ENCODE measurements around the gene ITCH. TPM values are rescaled to one million over a fixed set of nuclear protein-coding genes. Genes with fewer than 3 reads are reported as not detected.
"Not testable (repeated sequence)": the region's sequence is repeated elsewhere in the genome, so short reads cannot be mapped to it uniquely, and the experiment has no call there.

The ITCH gene
- total RNA-seq, 1 experiment from 2014 or later, result 78.8 TPM

- H3K27ac ChIP-seq (ENCODE audit: low read depth, low read length), result no peak overlapping the region
- 0 out of 2 replicates have a peak, but pooled peaks cover 3% of the 10 kb centered on the region for H4K20me1 ChIP-seq (ENCODE audit: insufficient read depth)
- ChIA-PET RAD21 (ENCODE audit: low non-redundant PET in 1 of 2, low total read pairs in 2 of 2, uncharacterized antibody in 2 of 2, unreplicated experiment in 2 of 2) (no interaction called here), CTCF (interaction anchor here (0.5 kb wide), 1 partner anchor 20 kb away, joined by 3 read pairs; no protein-coding TSS in a partner anchor), POLR2A (no interaction called here)
- DNase-seq (ENCODE audit: low read depth, low spot score) (no peak), ATAC-seq (no peak)
- H3K4me1 ChIP-seq (ENCODE audit: control insufficient read depth in 1 of 2, insufficient read depth in 2 of 2, low read length in 2 of 2), result peaks cover 27 to 76% of the 10 kb centered on the region in 2 experiments
- intact Hi-C loops (cut with micrococcal nuclease), result no loop called here
- H3K36me3 ChIP-seq (ENCODE audit: control insufficient read depth in 1 of 2, insufficient read depth in 2 of 2, low read length in 2 of 2), result peaks cover 4 to 26% of the 10 kb centered on the region in 2 experiments; a peak in 2 of 4 replicates
- no TSS peak for BruUV-seq (replicated peaks)
- H3K4me3 ChIP-seq (replicated peaks in 1 of 2; ENCODE audit: low read depth in 1 of 2, low read length in 2 of 2), result no peak overlapping the region
- H3K27me3 ChIP-seq (ENCODE audit: insufficient read depth, low read length), result no peaks in the 10 kb centered on the region
- H3K9me2 ChIP-seq (ENCODE audit: insufficient read depth), result no peaks in the 10 kb centered on the region
- no peaks in the 10 kb centered on the region for H3K9me3 ChIP-seq (ENCODE audit: control insufficient read depth in 1 of 2, insufficient read depth in 1 of 2, low read depth in 1 of 2, low read length in 2 of 2)
- H3K9ac ChIP-seq (ENCODE audit: low read length), result no peak overlapping the region
- TF ChIP-seq ZNF274 (IDR thresholded peaks at IDR 0.05; ENCODE audit: low read depth, low read length) (no peak), ATF3 (IDR thresholded peaks at IDR 0.05) (no peak), POLR2AphosphoS5 (IDR thresholded peaks at IDR 0.05; ENCODE audit: low read depth, low read length) (no peak), SP1 (IDR thresholded peaks at IDR 0.05; ENCODE audit: low read depth) (no peak)
- peaks cover 98% of the 10 kb centered on the region for H3K79me2 ChIP-seq (ENCODE audit: insufficient read depth, low read length)
- H3K4me2 ChIP-seq (ENCODE audit: low read length), result no peak overlapping the region
- no peak overlapping the region for H2AFZ ChIP-seq (ENCODE audit: low read depth, low read length, poor library complexity, severe bottlenecking)
These were observed 34.0 kb downstream of the ITCH start for GRCh38 chr20:34397096-34397495.

- Histone ChIP-seq H3K27ac (ENCODE audit: low read depth, low read length) (peak overlapping the region; percentile 37; the same call in 1 of the 2 replicates), H3K4me3 (replicated peaks in 1 of 2; ENCODE audit: low read depth in 1 of 2, low read length in 2 of 2) (peak overlapping the region in 1 of 2 experiments; percentile 5; a peak in 1 of 4 replicates), H3K9ac (ENCODE audit: low read length) (peak overlapping the region; percentile 19; the same call in 1 of the 2 replicates), H3K4me2 (ENCODE audit: low read length) (peak overlapping the region; percentile 55), H3K79me2 (ENCODE audit: insufficient read depth, low read length) (peaks cover 100% of the 10 kb centered on the region), H3K4me1 (ENCODE audit: control insufficient read depth in 1 of 2, insufficient read depth in 2 of 2, low read length in 2 of 2) (peaks cover 28 to 64% of the 10 kb centered on the region in 2 experiments)
- H3K27me3 ChIP-seq (ENCODE audit: insufficient read depth, low read length); H3K36me3 ChIP-seq (ENCODE audit: control insufficient read depth in 1 of 2, insufficient read depth in 2 of 2, low read length in 2 of 2); CTCF ChIA-PET; H3K9me2 ChIP-seq (ENCODE audit: insufficient read depth); H4K20me1 ChIP-seq (ENCODE audit: insufficient read depth); BruUV-seq (replicated peaks); RAD21 ChIA-PET (ENCODE audit: low non-redundant PET in 1 of 2, low total read pairs in 2 of 2, uncharacterized antibody in 2 of 2, unreplicated experiment in 2 of 2); POLR2A ChIA-PET; H3K9me3 ChIP-seq (ENCODE audit: control insufficient read depth in 1 of 2, insufficient read depth in 1 of 2, low read depth in 1 of 2, low read length in 2 of 2); H2AFZ ChIP-seq (ENCODE audit: low read depth, low read length, poor library complexity, severe bottlenecking): not testable (repeated sequence)
- intact Hi-C loops (cut with micrococcal nuclease), result loop anchor here (1.0 kb wide), 1 partner anchor 9 kb away; no protein-coding TSS in a partner anchor
- DNase-seq (ENCODE audit: low read depth, low spot score) (peak; percentile 16), ATAC-seq (peak; percentile 71)
- TF ChIP-seq FOSL1 (IDR thresholded peaks at IDR 0.05; ENCODE audit: low read depth) (peak; percentile 46; the same call in 1 of the 2 replicates), MAX (IDR thresholded peaks at IDR 0.05) (peak; percentile 46; the same call in 1 of the 2 replicates), SP1 (IDR thresholded peaks at IDR 0.05; ENCODE audit: low read depth) (0 out of 2 replicates have a peak, but pooled peaks have one; percentile 32), JUND (IDR thresholded peaks at IDR 0.05) (0 out of 2 replicates have a peak, but pooled peaks have one; percentile 20)
These were observed 37.7 kb downstream of the ITCH start for GRCh38 chr20:34400776-34401175.
